NCI-H2196 (cell line): ENCODE data around the gene RBM33.

Experiments used
- DNase-seq: peaks from one replicate; lab custom pipeline; 2025; ENCODE audit not compliant: unreplicated experiment; lab: John Stamatoyannopoulos, UW

Gene RBM33

DNA sequence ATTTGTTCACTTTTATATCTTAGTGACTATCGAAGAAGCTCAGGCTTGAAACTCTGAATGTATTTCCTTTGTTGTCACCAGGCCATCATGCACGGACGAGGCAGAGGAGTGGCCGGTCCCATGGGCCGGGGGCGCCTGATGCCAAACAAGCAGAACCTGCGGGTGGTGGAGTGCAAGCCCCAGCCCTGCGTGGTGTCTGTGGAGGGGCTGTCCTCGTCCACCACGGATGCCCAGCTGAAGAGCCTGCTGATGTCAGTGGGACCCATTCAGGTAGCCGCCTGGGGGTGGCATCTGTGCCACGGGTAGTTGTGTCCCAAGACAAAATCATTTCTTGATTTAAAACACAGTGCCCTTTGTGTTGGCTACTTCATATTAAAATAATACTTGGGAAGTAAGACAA, 121.9 kb downstream of the RBM33 start:
- no peak for DNase-seq

DNA sequence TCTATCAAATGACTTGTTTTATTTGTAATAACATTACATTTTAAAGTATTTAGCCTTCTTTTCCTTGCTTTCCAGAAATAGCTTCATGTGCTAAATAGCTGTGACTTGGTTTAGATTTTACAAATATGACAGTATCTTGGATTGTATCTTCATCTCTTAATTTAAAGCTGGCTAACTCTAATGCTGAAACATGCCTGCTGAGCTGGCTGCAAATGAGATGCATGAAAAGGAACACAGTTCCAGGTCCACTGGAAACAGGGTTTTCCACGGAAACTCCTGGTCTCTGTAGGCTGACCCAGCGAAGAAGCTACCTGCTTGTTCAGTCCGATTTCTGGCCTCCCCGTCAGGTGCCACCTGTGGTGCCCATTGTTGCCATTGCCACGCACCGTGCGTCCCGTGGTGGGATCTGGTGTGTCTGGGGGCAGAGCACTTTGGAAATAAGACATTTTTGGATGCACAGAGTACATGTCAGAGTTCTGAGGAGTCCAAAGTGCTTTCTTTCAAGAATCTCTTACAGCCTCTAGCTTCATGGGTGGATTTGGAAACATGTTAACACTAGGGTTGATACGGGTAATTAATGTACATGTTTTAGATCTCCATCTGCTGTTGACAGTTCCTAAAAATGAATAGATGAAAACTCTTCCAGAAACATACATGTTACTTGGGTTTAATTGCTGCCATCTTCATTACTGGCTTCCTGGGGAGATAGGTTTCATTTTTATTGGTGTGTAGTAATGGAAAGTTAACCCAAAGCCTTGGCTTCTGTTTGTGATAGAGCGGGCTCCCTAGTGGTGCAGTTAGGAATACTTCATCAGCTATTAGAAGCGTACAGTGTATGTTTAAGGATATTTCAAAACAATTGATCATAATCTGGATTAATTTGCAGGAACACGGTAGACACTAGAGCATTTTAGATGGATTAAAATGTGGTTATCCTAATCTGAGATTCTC, 122.8 kb downstream of the RBM33 start:
- DNase-seq: no peak

DNA sequence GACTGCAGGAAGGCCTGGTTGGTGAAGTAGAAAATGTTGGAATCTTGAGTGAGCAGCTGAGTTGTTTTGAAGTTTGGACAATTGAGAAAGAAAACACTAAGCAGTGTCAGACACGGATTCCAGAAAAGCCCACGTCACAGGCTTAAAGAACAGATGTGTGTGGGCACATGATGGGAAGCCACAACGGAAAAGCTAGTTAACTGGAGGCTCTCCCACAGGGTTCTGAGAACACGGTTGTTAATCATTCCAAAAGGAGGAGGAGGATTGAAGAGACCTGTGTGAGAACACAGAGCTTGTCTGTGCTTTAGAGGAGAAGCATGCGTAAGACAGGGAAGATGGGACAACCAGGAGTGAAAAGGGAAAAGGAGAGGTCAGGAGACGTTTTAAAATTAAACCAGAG, 125.2 kb downstream of the RBM33 start:
- no peak for DNase-seq

DNA sequence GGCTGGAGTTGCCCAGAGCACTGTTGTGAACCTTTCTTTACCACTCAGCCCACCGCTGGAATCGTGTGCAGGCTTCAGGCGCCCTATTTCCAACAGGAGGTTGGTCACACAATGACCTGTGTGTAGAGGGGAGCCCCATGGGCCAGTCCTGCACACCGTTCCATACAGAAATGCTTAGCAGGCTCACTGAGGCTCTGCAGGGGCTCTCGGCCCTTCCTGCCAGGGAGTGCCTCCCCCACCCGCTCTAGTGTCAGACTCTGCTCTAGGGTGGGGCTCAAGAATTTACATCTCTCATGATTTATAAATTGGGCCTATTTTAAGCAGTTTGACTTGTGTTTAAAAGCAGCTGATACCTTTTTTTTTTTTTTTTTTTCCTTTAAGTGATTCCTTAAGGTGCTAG, 125.8 kb downstream of the RBM33 start:
- no peak for DNase-seq

DNA sequence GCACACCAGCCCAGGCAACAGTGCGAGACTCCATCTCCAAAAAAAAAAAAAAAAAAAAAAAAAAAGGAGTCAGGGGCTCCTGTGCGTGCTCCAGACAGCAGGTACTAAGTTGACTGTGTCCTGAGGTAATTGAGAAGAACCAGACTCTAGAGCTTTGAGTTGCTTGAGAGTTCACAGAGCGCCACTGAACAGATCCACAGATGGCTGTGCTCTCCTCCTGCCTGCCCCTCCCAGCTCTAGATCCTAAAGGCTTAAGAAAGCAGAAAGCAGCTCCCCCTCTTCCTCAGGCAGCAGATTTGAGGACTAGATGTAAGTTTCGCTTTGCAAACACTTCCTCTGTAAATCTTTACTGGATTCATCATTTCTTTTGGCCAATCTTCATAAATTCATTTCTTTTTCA, 129.1 kb downstream of the RBM33 start:
- no peak for DNase-seq

DNA sequence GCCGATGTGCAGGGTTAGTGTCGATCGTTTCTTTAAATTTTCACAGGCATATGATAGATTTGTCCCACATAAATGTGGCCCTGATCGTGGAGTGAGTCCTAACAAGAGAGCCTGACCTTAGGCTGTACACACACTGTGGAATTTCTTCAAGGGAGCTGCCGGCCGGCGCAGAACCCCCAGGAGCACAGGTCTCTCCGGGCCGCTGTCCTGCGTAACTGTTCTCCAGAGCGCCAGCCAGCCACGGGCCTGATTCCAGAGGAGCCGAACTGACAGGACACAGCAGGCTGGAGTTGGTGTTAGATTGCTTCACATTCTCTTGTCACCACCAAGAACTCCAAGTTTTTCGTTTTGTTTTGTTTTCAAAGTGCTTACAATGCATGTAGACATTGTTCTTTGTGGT, 130.5 kb downstream of the RBM33 start:
- DNase-seq: no peak

DNA sequence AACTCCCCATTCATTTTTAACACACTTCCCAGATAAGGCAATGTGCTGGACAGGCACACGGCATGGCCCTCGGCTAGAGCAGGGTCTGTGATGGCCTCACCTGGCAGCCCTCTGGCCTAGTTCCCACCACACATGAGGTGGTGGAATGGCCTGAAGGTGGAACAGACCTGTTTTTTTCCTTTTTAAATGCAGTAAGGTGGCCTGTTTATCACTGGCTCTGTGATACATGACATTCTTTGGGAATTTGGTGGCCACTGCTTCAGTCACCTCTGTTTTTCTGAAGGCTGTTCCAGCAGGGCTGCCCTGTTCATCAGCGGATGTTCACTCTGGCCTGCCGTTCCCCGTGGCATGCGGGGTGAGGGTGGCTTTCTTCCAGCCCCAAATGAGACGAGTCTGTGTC, 131.2 kb downstream of the RBM33 start:
- no peak for DNase-seq

DNA sequence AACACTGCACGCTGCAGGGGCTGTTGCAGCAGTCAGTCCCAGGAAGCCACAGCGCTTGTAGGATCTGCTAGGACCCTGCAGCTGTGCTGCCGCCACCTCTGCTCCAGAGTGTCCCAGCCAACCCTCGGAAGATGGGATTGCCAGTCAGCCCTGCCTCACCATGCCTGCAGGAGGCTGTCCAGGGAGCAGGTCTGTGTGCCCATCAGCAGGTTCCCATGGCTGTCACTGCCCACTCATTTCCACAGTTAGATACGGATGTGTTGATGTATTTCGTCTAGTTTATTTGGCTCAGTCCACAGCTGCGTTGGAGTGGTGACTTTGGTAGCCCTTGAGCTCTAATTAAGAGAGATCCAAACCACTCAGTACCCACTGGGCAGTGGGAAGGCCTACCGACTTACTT, 132.1 kb downstream of the RBM33 start:
- DNase-seq: no peak

DNA sequence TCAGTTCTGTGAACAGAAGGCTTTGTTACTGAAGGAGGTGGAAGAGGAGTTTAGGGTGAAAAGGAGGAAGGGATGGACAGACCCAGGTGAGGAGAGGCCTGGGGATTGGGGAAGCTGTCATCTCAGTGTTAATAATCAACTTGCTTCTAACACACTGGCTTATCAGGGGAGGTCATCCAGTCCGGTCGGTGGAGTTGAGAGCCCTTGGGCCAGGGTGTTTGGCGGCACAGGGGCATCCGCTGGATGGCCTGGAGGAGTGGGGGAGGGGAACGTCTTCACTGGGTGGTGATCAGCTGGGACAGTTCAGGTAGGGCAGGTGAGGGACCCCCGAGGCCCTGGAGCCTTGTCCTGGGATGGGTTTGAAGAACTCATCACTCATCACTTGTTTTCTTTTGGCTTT, 133.9 kb downstream of the RBM33 start:
- DNase-seq: no peak

DNA sequence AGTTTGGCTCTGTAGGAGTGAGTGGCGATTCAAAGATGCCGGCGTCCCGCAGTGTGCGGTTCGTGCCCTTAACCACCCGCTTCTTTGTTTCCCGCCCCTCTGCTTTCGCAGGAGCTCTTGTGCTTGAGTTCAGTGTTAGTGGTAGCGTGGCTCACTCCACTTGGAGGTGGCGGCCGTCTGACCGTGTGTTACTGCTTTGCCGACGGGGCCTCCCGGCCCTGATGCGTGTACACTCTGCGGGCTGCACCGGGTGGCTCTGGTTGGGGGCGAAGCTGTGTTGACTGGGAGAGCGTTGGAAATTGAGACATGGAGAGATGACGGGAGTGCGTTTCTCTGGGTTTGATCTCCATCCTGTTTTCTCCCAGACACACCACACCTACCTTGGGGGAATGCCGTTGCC, 136.4 kb downstream of the RBM33 start:
- no peak for DNase-seq

DNA sequence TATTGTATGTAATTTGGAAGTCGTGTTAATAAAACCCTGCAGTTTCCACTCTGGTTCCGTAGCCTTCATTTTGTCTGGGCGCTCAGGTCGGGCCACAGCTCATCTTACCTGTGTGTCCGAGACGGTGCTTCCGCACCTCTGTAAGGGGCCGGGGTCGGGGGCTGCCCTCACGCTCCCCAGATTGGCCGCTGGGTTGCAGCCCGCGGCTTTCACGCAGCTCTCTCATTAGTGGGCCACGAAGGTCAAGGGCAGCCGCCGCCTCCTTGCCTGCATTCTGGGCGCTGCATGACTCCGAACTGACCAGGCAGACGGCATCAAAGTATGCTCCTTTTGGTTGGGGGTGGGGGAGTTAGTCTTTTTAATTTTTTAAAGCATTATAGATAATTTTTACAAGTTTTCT, 137.0 kb downstream of the RBM33 start:
- no peak for DNase-seq

DNA sequence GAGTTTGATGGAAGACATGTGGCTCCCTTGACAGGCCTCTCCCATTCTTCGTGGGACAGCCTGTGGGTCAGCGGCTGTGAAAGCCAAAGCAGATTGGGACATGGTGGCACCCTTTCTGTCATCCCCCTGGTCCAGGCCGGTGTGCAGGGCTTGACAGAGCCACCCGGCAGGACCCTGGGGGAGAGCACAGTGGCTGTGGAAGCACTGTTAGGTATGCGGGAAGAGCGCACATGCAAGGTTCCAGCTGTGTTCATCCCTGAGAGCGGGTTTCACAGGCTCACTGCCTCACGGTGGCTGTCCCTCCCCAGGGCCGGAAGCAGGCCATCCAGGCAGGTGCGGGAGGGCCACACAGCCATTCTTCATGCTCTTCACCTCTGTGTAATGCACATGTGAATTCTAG, 138.0 kb downstream of the RBM33 start:
- no peak for DNase-seq

DNA sequence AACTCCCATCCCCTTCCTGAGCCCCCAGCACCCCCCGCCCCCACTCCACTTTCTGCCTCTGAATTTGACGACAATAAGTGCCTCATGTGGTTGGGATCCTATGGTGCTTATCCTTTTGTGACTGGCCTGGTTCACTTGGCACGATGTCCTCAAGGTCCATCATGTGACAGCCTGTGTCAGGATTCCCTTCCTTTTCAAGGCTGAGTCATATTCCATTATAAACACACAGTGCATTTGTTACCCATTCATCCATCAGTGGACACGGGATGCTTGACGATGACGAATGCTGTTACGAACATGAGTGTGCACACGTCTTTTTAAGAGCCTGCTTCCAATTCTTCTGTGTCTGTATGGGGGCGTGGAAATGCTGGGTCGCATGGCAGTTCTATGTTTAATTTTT, 141.1 kb downstream of the RBM33 start:
- no peak for DNase-seq

DNA sequence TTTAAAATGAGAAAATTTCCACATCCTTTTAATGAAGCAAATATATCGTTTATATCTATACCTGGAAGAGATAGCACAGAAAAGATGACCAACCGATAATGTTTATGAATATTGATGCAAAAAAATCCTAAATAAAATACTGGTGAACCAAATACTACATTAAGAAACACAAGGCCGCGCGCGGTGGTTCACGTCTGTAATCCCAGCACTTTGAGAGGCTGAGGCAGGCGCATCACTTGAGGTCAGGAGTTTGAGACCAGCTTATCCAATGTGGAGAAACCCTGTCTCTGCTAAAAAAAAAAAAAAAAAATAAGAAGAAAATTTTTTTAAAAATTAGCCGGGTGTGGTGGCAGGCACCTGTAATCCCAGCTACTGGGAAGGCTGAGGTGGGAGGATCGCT, 142.0 kb downstream of the RBM33 start:
- DNase-seq: no peak

DNA sequence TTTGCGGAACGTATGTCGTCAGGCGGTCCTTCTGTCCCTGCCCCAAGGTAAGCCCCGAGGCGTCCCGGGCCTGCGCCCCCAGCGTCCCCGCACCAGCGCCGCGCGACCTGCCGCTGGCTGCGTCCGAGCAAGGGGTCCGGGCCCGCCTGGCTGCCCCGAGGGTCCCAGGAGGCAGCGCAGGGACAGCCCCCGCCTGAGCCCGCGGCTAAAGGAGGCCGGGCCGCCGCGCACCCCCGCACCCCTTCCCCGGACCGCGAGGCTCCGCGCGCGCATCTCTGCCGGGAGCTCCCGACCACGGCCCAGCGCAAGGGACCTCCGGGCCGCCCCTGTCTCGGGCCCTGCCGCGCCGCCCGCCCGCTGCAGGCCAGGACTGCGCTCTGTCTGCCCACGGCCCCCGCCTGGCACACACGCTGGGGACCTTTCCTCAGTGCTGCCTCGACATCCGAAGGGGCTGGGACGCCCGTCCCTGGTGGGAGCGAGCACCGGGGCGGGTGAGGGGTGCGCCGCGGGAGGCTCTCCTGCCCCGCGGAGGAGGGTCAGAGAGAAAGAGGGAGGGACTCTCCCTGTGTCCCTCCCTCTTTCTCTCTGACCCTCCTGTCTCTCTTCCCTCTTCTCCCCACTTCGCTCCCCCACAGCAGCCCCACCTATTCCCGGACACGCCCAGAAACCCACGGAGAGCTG, 142.8 kb downstream of the RBM33 start:
- no peak for DNase-seq

DNA sequence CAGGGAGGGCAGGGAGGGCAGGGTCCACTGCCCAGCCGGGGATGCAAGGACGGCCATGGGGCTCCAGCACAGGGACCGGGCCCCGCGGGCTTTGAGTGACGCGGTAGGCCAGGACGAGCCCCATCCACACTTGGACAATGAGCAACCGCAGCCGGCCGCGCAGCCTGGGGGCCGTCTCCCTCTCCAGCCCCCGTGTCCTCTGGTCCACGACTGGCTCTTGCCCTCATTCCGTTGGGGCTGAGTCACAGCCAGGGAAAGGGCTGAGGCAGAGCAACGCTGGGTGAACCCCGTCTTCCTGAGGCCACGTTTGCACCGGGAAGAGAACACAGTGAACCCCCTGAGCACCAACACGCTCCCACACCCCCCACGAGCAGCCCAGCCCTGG, 144.1 kb downstream of the RBM33 start:
- DNase-seq: no peak

DNA sequence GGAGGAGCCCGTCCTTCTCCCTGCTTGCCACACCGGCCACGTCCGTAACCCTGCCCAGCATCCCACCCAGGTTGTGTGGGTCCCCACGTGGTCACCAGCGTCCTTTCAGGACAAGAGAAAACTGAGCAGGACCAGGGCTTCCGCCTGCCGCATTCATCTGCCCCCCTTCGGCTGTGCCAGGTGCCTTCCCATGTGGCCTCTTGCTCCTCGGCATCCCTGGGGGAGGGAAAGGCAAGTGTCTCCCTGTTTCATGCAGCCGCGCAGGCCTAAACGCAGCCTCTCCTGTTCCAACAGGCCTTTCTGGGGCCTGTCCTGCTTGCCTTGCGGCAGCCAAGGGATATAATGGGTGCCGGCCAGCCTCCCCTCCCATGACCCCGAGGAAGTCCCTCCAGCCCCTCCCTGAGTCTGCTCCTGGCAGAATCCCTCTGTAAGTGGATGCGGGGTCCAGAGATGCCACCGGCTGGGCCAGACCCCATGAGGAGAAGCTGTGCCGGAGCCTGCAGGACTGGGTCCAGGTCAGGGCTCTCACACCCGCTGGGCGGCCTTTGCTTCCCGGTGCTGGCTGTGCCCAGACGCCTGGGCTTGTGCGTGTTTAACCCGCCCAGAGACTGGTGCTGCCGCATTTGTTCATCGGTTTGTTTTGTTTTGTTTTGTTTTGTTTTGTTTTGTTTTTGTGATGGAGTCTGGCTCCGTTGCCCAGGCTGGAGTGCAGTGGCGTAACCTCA, 144.7 kb downstream of the RBM33 start:
- DNase-seq: no peak

DNA sequence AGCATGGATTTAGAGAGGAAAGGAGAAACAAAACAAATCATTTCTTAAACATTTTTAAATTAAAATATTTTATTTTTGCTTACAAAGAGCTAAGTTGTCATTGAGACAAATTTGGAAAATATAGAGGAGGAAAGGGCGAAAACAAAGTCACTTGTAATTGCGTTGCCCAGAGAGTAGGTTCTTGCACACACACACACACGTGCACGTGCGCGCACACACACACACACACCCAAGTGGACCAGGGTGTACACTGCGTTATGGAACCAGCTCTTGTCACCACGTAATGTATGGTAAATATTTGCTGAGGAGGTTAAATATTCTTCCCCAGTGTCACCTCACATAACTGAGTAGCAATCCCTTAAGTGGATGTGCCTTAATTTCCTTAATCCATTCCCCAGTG, 146.2 kb downstream of the RBM33 start:
- DNase-seq: no peak

DNA sequence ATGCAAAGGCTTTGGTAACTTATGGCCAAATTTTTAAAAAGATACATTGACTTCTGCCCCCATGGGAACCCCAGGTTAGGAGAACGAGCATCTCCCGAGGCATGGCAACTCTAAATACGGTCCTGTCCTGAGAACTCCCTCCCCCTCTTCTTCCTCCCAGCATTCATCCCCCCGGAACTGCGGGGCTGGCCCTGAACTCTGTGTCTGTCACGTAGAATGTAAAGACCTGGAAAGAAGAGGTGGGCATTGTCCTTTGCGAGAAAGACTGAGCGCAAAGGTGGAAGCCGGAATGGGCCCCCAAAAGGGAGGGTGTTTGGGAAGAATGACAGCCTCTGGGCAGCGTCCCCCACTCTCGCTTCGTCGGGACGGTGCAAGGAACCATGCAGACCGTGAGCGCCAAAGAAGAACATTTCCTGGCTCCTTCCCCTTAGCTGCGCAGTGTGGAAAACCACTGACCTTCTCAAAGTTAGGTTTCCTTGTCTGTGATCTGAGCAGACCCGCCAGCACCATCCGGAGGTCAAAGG, 146.8 kb downstream of the RBM33 start:
- no peak for DNase-seq

DNA sequence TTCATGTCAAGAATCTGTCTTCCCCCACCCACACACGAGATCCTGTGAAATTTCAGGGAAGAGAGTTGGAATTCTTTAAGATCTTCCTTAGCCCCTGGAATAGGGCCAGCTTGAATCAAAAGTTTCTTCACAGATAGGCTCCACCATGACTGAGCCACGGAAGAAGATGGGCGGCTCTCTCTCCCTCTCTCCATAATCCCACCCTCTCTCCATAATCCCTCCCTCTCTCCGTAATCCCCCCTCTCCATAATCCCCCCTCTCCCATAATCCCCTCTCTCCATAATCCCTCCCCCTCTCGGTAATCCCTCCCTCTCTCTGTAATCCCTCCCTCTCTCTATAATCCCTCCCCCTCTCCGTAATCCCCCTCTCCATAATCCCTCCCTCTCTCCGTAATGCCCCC, 147.4 kb downstream of the RBM33 start:
- DNase-seq: no peak

DNA sequence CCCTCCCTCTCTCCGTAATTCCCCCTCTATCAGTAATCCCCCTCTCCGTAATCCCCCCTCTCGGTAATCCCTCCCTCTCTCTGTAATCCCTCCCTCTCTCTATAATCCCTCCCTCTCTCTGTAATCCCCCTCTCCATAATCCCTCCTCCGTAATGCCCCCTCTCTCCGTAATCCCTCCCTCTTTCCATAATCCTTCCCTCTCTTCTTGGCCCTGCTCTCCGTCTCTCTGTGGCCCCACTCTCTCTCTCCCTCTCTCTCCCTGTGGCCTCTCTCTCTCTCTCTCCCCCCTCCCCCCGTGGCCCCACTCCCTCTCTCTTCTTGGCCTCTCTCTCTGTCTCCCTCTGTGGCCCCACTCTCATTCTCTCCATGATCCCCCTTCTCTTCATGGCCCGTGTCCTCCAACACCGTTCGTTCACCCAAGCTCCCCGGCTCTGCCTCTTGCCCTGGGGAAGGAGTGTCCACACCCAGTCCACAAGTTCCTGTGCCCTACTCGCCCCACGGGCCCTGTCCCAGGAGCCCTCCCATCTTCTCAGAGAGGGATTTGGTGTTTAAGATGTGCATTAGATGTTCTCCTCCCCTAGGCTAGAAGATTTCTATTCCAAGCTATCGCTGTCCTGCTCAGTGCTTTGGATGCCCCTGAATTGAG, 148.0 kb downstream of the RBM33 start:
- DNase-seq: no peak
